BJ (cell line): ENCODE data around the gene WTAP. TPM values are rescaled to one million over a fixed set of nuclear protein-coding genes. Genes with fewer than 3 reads are reported as not detected.
"Not testable (repeated sequence)": the region's sequence is repeated elsewhere in the genome, so short reads cannot be mapped to it uniquely, and the experiment has no call there.

Experiments used
- CTCF ChIA-PET: fragments of 350-600 bp; formaldehyde crosslinking; extraction: SDS; loops from one replicate; lab custom pipeline; 2021; ENCODE audit warnings: antibody characterized with exemption, inconsistent platforms; lab: Yijun Ruan, JAX
- POLR2A ChIA-PET: fragments of 300-600 bp; sonication (Branson Sonifier 250); formaldehyde crosslinking; extraction: SDS; loops from one replicate; lab custom pipeline; 2021; ENCODE audit warnings: antibody characterized with exemption; lab: Charles Lee
- DNase-seq: peaks from one replicate; pipeline ENCODE4 v3.0.0-alpha.2; 2011; ENCODE audit warnings: low read depth
- H3K27me3 ChIP-seq: 2 replicates; pipeline ENCODE4 v1.6.0; 2011; ENCODE audit warnings: low read length; ENCODE audit not compliant: control insufficient read depth, insufficient read depth
- H3K36me3 ChIP-seq: 2 replicates; pipeline ENCODE4 v1.5.1; 2011; ENCODE audit warnings: low read length; ENCODE audit not compliant: control insufficient read depth, insufficient read depth
- H3K4me3 ChIP-seq: 2 replicates; pipeline ENCODE4 v1.5.1; 2011; ENCODE audit warnings: low read depth, mild to moderate bottlenecking, control low read depth, low read length
- polyA plus RNA-seq: library from polyadenylated mRNA; depleted of rRNA; stranded (reverse); fragments of >200 nt; gene quantifications from 2 replicates; pipeline ENCODE4 v1.2.3, GENCODE V29; 2011
- TF ChIP-seq, protein P1 (sequence below): IDR thresholded peaks from 2 replicates; pipeline ENCODE4 v1.5.1; 2011; ENCODE audit warnings: low read depth, mild to moderate bottlenecking, control low read depth, inconsistent platforms, low read length, moderate library complexity; ENCODE audit not compliant: insufficient read depth

Gene WTAP
- polyA plus RNA-seq, 1 experiment, result 10.0 TPM

DNA sequence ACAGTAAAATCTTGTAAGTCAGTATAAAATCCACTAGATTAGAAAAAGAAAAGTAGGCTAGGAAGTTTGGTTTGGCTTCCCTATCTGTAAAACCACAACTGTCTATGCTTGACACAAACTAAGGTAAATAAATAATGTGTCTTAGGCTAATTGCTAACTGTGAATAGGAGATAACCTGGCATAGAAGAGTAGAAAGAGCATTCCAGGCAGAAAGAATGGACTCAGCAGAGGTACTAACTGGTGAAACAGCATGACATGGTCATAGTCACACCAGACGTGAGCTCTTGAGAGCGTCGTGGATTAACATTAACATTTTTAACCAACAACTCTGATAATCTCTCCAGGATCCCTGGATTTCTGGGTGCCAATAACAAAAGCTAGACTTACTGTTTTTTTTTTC lies 8.7 kb upstream of the WTAP start:
- H3K4me3 ChIP-seq, result no peak overlapping the region
- H3K36me3 ChIP-seq, result no peaks in the 10 kb centered on the region
- DNase-seq, result no peak
- ChIA-PET CTCF (interaction anchor here (2.0 kb wide), 1 partner anchor 27 kb away, joined by 9 read pairs; no protein-coding TSS in a partner anchor), POLR2A (no interaction called here)
- TF ChIP-seq, protein P1, sequence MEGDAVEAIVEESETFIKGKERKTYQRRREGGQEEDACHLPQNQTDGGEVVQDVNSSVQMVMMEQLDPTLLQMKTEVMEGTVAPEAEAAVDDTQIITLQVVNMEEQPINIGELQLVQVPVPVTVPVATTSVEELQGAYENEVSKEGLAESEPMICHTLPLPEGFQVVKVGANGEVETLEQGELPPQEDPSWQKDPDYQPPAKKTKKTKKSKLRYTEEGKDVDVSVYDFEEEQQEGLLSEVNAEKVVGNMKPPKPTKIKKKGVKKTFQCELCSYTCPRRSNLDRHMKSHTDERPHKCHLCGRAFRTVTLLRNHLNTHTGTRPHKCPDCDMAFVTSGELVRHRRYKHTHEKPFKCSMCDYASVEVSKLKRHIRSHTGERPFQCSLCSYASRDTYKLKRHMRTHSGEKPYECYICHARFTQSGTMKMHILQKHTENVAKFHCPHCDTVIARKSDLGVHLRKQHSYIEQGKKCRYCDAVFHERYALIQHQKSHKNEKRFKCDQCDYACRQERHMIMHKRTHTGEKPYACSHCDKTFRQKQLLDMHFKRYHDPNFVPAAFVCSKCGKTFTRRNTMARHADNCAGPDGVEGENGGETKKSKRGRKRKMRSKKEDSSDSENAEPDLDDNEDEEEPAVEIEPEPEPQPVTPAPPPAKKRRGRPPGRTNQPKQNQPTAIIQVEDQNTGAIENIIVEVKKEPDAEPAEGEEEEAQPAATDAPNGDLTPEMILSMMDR, result no peak
- H3K27me3 ChIP-seq, result no peaks in the 10 kb centered on the region

DNA sequence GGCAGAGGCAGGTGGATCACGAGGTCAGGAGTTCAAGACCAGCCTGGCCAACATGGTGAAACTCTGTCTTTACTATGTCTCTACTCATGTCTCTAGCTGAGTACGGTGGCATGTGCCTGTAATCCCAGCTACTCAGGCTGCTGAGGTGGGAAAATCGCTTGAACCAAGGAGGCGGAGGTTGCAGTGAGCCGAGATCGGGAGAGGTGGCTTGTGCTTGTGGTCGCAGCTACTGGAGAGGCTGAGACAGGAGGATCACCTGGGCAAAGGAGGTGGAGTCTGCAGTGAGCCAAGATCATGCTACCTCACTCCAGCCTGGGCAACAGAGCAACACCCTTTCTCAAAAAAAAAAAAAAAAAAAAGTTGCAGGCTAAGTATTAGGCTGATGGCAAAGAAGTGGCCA lies 8.0 kb upstream of the WTAP start:
- CTCF ChIA-PET, result interaction anchor here (1.1 to 2.0 kb wide), 3 partner anchors 28 to 178 kb away, joined by 3 to 9 read pairs (median 6); partner anchors contain the start of gene ACAT2
- POLR2A ChIA-PET, result no interaction called here
- TF ChIP-seq, protein P1, result no peak
- Histone ChIP-seq H3K36me3 (no peaks in the 10 kb centered on the region), H3K27me3 (no peaks in the 10 kb centered on the region), H3K4me3 (no peak overlapping the region)
- no peak for DNase-seq

DNA sequence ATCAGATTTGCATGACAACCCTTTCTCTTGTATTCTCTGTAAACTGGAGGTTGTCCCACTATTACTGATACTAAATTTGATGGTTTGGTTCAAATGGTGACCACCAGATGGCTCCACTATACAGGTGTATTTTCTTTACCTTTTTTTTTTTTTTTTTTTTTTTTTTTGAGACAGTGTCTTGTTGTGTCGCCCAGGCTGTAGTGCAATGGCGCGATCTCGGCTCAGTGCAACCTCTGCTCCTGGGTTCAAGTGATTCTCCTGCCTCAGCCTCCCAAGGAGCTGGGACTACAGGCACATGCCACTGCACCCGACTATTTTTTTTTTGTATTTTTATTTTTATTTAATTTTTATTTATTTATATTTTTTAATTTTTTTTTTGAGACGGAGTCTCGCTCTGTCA lies 6.6 kb upstream of the WTAP start:
- no peaks in the 10 kb centered on the region for H3K36me3 ChIP-seq
- TF ChIP-seq, protein P1, result peak; percentile 41; the same call in 1 of the 2 replicates
- no peak for DNase-seq
- POLR2A ChIA-PET, result interaction anchor here (0.6 to 0.7 kb wide), 2 partner anchors 27 to 35 kb away, joined by 5 read pairs; no protein-coding TSS in a partner anchor
- no peak overlapping the region for H3K4me3 ChIP-seq
- CTCF ChIA-PET, result interaction anchor here (0.6 to 2.0 kb wide), 14 partner anchors 10 to 1714 kb away, joined by 3 to 6 read pairs (median 4); partner anchors contain the start of gene ACAT2
- no peaks in the 10 kb centered on the region for H3K27me3 ChIP-seq

DNA sequence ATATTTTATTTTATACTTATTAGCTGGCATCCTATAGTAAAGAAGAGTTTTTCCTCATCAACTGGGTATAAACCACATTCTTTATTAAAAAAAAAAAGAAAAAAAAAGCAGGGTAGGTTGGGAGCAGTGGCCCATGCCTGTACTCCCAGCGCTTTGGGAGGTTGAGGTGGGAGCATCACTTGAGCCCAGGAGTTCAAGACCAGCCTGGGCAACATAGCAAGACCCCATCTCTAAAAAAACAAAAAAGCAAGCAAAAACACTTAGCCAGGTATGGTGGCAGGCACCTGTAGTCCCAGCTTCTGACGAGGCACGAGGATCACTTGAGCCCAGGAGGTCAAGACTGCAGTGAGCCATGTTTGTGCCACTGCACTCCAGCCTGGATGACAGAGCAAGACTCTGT lies 5.3 kb upstream of the WTAP start:
- H3K36me3 ChIP-seq, DNase-seq, H3K4me3 ChIP-seq, CTCF ChIA-PET, POLR2A ChIA-PET, H3K27me3 ChIP-seq: not testable (repeated sequence)

DNA sequence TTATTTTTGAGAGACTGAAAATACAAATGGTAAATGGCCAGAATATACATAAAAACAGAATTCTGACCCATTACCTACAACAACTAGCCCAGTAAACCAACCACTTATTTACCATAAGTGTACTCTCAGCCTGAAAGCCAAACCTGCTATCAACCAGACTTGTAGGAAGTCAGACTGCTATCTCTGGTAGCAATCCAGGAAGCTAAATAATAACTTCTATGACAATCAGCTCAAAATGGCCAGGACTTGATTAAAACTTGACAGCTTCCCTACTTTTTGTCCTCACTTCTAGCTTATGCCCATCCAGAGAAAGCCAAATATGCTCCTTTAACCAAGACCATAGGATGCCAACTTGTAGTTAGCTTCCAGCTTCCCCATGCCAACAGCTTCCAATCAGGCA lies 4.7 kb upstream of the WTAP start:
- Histone ChIP-seq H3K36me3 (no peaks in the 10 kb centered on the region), H3K27me3 (no peaks in the 10 kb centered on the region), H3K4me3 (no peak overlapping the region)
- TF ChIP-seq, protein P1, result no peak
- DNase-seq, result no peak
- POLR2A ChIA-PET, result no interaction called here
- CTCF ChIA-PET, result interaction anchor here (0.7 kb wide), 1 partner anchor 66 kb away, joined by 3 read pairs; no protein-coding TSS in a partner anchor

DNA sequence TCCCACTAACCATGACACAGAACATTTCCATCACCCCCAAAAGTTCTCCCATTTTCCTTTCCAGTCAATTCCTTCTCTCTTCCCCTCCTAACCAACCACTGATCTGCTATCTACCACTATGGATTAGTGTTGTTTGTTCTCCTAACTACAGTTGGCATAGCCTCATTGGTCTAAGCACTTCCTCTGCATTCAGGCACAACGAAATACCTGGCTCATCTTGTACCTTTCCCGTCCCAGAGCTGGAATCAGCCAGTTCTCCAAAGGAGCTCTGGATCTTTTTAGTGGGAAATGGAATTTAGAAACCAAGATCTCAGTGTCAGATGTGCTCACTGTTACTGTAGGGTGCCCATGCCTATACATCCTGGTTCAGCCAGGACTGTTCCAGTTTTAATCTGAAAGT lies 4.0 kb upstream of the WTAP start:
- POLR2A ChIA-PET, result no interaction called here

More for the DNA sequence above, 4.0 kb upstream of the WTAP start:
- no peaks in the 10 kb centered on the region for H3K27me3 ChIP-seq
- no peak for DNase-seq
- TF ChIP-seq, protein P1, result no peak
- no peak overlapping the region for H3K4me3 ChIP-seq
- no peaks in the 10 kb centered on the region for H3K36me3 ChIP-seq
- CTCF ChIA-PET, result interaction anchor here (0.7 kb wide), 1 partner anchor 65 kb away, joined by 3 read pairs; no protein-coding TSS in a partner anchor
